IMR-90 (cell line): ENCODE data around the gene CD80.

Experiments used
- MAFK ChIP-seq: IDR thresholded peaks from 2 replicates; pipeline ENCODE4 v1.6.1; 2012; ENCODE audit warnings: low read depth, low read length, improper control_type of control experiment
- POLR2A ChIP-seq: IDR thresholded peaks from 2 replicates; pipeline ENCODE4 v1.6.1; 2012; ENCODE audit warnings: mild to moderate bottlenecking, low read depth, low read length
- RAD21 ChIP-seq: IDR thresholded peaks from 2 replicates; pipeline ENCODE4 v1.6.1; 2012; ENCODE audit warnings: low read length, improper control_type of control experiment
- RFX5 ChIP-seq: IDR thresholded peaks from 2 replicates; pipeline ENCODE4 v1.8.0; 2012; ENCODE audit warnings: low read depth, mild to moderate bottlenecking, low read length, moderate library complexity
- SMC3 ChIP-seq: fragments of 150-350 bp; IDR thresholded peaks from 2 replicates; pipeline ENCODE4 v1.6.1; 2016; ENCODE audit warnings: low read depth, mild to moderate bottlenecking, antibody characterized with exemption, low read length, moderate library complexity
- USF2 ChIP-seq: fragments of 150-350 bp; IDR thresholded peaks from 2 replicates; pipeline ENCODE4 v1.6.1; 2017; ENCODE audit warnings: mild to moderate bottlenecking, antibody characterized with exemption, low read length, low read depth
- TF ChIP-seq, protein P1 (sequence below): conservative IDR thresholded peaks from 2 replicates; pipeline ENCODE4 v1.5.1; 2012; ENCODE audit warnings: mild to moderate bottlenecking, low read depth, low read length, improper control_type of control experiment
- TF ChIP-seq, protein P2 (sequence below): fragments of 150-350 bp; IDR thresholded peaks from 2 replicates; pipeline ENCODE4 v1.6.1; 2016; ENCODE audit warnings: low read depth, mild to moderate bottlenecking, low read length, moderate library complexity, borderline replicate concordance

DNA sequence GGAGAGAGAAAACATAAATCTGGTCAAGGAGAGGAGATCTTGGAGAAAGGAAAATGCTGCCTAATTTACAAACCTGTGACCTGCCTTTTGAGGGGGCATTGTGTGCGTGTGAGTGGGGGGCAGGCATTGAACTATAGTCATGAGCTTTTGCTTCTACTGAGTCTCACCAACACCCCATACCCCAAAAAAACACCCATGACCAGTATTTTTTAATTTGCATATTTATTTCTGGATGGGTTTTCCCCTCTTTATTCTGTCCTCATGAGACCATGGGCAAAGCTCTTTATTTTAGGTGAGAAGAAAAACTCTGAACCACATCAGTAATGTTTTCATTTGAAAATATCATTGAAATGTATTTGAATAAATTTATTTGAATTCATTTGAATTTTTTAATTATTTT lies 20.6 kb downstream of the CD80 start:
- no peak for TF ChIP-seq USF2
- TF ChIP-seq, protein P1, sequence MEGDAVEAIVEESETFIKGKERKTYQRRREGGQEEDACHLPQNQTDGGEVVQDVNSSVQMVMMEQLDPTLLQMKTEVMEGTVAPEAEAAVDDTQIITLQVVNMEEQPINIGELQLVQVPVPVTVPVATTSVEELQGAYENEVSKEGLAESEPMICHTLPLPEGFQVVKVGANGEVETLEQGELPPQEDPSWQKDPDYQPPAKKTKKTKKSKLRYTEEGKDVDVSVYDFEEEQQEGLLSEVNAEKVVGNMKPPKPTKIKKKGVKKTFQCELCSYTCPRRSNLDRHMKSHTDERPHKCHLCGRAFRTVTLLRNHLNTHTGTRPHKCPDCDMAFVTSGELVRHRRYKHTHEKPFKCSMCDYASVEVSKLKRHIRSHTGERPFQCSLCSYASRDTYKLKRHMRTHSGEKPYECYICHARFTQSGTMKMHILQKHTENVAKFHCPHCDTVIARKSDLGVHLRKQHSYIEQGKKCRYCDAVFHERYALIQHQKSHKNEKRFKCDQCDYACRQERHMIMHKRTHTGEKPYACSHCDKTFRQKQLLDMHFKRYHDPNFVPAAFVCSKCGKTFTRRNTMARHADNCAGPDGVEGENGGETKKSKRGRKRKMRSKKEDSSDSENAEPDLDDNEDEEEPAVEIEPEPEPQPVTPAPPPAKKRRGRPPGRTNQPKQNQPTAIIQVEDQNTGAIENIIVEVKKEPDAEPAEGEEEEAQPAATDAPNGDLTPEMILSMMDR: no peak
- TF ChIP-seq POLR2A: no peak
- TF ChIP-seq SMC3: no peak
- TF ChIP-seq RAD21: no peak
- no peak for TF ChIP-seq MAFK
- no peak for TF ChIP-seq RFX5
- TF ChIP-seq, protein P2, sequence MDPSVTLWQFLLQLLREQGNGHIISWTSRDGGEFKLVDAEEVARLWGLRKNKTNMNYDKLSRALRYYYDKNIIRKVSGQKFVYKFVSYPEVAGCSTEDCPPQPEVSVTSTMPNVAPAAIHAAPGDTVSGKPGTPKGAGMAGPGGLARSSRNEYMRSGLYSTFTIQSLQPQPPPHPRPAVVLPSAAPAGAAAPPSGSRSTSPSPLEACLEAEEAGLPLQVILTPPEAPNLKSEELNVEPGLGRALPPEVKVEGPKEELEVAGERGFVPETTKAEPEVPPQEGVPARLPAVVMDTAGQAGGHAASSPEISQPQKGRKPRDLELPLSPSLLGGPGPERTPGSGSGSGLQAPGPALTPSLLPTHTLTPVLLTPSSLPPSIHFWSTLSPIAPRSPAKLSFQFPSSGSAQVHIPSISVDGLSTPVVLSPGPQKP: no peak
